CD4-positive, alpha-beta T cell treated with Interleukin-6 at 100 ng/mL for 8 hours (primary cell): ENCODE measurements around the gene EFCAB3.
"Not testable (repeated sequence)": the region's sequence is repeated elsewhere in the genome, so short reads cannot be mapped to it uniquely, and the experiment has no call there.

Experiments
- DNase-seq: peaks from one replicate; pipeline ENCODE4 v3.0.0-alpha.2; 2020; ENCODE audit warnings: mixed read lengths, low spot score

Gene EFCAB3

DNA sequence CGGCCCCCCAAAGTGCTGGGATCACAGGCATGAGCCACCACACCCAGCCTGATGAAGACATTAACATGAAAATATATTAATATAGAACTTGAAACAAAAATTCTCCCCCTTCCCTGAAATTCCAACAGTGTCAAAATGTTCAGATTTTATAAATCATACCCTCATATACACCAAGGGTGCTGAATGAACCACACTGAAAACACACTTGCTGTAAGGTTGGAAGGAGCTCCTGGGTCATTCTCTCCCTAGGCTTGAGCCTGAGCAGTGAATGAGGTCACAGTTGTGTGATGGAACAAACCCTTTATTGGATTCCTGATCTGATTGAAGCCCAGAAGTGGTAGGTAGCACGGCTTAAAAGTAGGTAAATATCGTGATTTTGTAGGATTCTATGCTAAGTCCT, at the start of gene EFCAB3:
Gene EFCAB3 (plus strand): TSS at position 301 of the 400 bp plus-strand sequence. CDS start 2,427 bp downstream, outside the sequence.
- DNase-seq, result no peak

DNA sequence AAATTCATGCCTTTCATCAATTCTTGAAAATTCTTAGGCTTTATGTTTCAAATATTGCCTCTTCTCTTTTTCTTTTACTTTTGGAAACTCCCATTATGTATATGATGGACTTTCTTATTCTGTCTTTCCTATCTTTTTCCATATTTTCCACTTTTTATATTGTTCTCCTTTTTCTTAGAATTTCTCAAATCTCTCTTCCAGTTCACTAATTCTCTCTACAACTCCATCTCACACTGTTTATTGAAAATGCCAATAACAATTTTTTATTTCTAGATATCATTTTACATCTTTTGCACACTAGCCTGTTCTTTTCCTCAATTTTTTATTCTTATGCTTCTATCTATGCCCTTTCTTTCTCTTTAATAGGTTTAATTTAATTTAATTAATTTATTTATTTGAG, 43.8 kb upstream of the EFCAB3 start:
- DNase-seq, result no peak

- no peak for DNase-seq
These were observed 36.5 kb upstream of the EFCAB3 start for GRCh38 chr17:62343764-62344270.

GRCh38 chr17:62351176-62351575, 29.2 kb upstream of the EFCAB3 start:
- no peak for DNase-seq

DNA sequence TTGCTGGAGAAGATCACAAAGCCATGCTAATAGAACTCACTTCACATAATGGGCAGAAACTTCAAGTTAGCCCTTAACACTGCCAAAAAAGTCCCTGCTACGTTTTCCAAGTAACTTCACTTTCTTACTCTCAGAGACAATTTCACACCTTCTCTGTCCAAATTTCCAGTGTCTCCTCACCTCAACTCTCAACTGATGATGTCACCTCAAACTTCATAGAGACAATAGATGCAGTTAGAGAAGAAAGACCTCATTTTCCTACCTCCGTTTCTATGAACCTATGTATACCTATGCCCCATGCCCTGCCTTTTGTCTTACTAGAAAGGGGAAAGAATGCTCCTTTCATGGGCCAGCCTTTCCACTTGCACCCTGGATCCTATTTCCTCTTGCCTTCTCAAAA, 14.2 kb upstream of the EFCAB3 start:
- DNase-seq, result no peak

DNA sequence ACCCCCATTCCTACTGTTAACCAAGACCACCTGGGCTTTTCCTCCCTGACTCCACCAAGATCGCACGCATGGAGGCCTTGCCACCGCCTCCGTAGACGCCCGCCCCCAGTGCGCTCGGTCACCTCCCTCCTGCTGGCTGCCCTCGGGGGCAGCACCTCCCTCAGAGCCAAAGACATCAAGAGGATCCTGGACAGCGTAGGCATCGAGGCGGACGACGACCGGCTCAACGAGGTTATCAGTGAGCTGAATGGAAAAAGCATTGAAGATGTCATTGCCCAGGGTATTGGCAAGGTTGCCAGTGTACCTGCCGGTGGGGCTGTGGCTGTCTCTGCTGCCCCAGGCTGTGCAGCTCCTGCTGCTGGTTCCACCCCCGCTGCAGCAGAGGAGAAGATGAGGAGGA, 1.2 kb downstream of the EFCAB3 start:
- no peak for DNase-seq

- no peak for DNase-seq
These were observed 8.5 kb downstream of the EFCAB3 start for GRCh38 chr17:62388856-62389255.

DNA sequence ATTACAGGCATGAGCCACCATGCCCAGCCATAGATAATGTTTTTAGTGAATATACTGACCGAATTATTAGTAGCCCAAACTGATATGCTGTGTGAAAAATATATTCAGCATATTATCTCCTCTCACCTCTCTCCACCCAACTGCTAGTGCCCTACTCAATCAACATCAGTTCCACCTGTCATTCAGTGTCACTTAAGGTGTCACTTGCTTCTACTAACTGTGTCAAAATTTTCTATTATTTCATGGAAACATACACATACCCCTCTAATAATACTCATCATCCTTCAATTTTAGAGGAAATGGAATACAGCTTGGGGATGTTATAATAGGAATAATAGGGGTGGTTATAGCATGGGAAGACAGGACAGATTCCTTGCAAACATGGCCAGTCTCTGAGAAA, 12.6 kb downstream of the EFCAB3 start:
- no peak for DNase-seq

GRCh38 chr17:62398891-62399290, 18.5 kb downstream of the EFCAB3 start:
- no peak for DNase-seq

GRCh38 chr17:62405451-62405850, 25.1 kb downstream of the EFCAB3 start:
- no peak for DNase-seq

- not testable (repeated sequence) for DNase-seq
These were observed 32.7 kb downstream of the EFCAB3 start for GRCh38 chr17:62413090-62413489.

DNA sequence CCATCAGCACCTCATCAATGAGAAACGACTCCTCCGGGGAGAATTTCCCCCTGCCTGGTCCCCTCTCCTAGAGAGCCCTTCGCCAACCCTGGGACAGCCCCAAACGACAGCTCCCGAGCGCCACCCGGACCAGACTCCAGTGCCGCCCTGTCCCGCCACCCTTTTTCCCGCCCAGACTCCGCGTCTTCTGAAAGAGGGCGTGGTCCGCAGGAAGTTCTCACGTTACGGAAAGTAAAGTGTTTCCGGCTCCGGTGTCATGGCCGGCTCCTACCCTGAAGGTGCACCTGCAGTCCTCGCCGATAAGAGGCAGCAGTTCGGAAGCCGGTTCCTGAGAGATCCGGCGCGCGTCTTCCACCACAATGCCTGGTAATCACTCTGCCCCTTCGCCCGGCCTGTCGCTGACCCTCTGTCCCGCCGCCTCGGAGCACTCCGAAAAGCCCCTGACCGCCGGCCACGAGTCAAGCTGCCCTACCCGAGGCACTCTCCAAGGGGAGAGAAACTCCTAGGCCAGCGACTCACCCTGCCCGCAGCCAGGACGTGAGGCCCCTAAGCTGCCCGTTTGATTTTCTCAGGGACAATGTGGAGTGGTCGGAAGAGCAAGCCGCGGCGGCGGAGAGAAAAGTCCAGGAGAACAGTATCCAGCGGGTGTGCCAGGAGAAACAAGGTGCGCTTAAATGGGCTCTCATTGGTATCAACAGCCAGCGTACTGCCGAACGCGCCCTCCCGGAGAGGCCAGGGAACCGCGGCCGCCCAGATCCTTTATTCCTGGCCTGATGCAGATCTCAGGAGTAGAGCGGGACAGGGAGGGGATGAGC, 43.5 kb downstream of the EFCAB3 start, which contains the start of gene METTL2A:
Gene METTL2A (plus strand): TSS at position 251 of the 815 bp plus-strand sequence. CDS start 6 bp downstream, at position 257.
- DNase-seq, result peak; percentile 84

- not testable (repeated sequence) for DNase-seq
These were observed 45.9 kb downstream of the EFCAB3 start for GRCh38 chr17:62426214-62426613.

- DNase-seq, result not testable (repeated sequence)
These were observed 54.9 kb downstream of the EFCAB3 start for GRCh38 chr17:62435251-62435650.

DNA sequence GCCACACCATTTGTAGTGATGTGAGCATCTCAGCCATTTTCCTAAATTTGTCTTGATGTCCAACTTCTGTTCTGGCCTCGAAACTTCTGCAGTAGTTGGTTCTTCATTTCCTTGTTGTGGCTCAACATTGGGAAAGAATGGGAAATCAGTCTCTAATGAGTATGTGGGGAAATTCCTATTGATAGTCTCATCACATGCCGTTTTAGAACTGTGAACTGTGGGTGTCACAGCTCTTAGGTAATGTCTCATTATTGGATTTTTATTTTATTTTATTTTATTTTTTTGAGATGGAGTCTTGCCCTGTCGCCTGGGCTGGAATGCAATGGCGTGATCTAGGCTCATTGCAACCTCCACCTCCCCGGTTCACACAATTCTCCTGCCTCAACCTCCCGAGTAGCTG, 60.8 kb downstream of the EFCAB3 start:
- DNase-seq, result not testable (repeated sequence)

DNA sequence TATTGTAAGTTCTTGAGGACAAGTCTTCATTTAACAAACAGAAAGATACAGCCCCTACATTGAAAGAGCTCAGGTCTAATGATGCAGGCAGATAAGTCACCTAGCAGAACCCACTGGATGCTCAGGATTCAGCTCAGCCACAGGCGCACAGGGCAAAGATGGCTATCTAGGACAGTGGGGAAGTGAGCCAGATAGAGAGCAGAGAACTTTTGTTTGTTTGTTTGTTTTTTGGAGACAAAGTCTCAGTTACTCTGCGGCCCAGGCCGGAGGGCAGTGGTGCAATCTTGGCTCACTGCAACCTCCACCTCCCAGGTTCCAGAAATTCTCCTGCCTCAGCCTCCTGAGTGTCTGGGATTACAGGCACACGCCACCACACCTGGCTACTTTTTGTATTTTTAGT, 63.7 kb downstream of the EFCAB3 start:
- no peak for DNase-seq

GRCh38 chr17:62445791-62446190, 65.4 kb downstream of the EFCAB3 start:
- not testable (repeated sequence) for DNase-seq

- DNase-seq, result not testable (repeated sequence)
These were observed 71.8 kb downstream of the EFCAB3 start for GRCh38 chr17:62452195-62452594.

- DNase-seq, result not testable (repeated sequence)
These were observed 72.7 kb downstream of the EFCAB3 start for GRCh38 chr17:62453041-62453440.

DNA sequence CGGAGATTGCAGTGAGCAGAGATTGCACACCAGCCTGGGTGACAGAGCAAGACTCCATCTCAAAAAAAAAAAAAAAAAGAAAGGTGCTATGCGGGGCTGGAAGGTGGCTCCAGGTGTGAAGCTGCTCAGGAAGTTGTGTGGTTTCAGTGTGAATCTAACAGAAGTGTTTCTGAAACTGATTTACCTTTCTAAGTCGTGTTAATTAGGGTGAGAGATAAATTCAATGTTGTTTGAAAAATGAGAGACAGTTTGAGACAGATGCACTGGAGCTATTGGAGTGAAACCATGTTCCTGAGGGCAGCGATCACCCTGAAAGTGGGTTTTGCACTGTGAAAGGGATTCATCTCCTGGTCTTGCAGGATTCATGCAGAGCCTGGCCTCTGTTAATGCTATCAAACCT, 73.3 kb downstream of the EFCAB3 start:
- not testable (repeated sequence) for DNase-seq

GRCh38 chr17:62454111-62454510, 73.8 kb downstream of the EFCAB3 start:
- DNase-seq, result not testable (repeated sequence)

DNA sequence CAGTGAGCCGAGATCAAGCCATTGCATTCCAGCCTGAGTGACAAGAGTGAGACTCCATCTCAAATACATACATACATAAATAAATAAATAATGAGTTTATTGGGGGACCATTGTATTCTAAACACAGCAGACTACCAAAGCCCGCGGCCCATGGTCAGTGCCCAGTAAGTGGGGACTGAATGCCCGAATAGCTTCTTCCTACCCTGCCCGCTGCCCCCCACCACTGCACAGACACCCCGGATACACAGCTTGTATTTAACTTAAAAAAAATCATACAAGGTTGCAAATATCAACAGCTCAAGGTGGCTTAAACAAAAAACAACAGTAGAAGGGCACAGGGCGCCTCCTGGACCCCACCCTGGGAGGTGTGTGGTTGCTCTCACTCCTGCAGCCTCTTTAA, 75.7 kb downstream of the EFCAB3 start:
- no peak for DNase-seq

DNA sequence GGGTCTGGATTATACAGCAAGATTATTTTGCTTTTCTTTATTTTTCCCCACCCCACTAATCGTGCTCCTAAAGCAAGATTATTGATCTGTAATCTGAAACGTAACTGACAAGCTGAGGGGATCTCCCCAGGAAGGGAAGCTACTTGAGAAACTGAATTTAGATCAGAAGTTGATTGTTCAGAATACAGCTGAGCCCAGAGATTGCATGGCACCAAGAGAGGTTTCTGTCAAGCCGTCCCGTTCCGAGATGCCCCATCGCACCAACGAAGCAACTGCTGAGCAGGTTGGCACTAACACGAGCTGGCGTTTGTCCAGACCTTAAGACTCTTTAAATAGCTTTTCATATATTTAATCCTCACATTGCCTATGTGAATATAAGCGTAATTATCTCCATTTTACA, 78.1 kb downstream of the EFCAB3 start:
- not testable (repeated sequence) for DNase-seq

- DNase-seq, result not testable (repeated sequence)
These were observed 84.1 kb downstream of the EFCAB3 start for GRCh38 chr17:62464422-62464821.
